HCEC 1CT (cell line): ENCODE results near the gene SLC25A21.
"Not testable (repeated sequence)": the region's sequence is repeated elsewhere in the genome, so short reads cannot be mapped to it uniquely, and the experiment has no call there.

Source experiments
- DNase-seq: peaks from one replicate; pipeline ENCODE4 v3.0.0-alpha.2; 2017

The SLC25A21 gene

GRCh38 chr14:36935976-36936678 lies 236.3 kb downstream of the SLC25A21 start:
- DNase-seq: peak; percentile 3

- DNase-seq: no peak
These were observed 238.1 kb downstream of the SLC25A21 start for GRCh38 chr14:36934304-36934703.

DNA sequence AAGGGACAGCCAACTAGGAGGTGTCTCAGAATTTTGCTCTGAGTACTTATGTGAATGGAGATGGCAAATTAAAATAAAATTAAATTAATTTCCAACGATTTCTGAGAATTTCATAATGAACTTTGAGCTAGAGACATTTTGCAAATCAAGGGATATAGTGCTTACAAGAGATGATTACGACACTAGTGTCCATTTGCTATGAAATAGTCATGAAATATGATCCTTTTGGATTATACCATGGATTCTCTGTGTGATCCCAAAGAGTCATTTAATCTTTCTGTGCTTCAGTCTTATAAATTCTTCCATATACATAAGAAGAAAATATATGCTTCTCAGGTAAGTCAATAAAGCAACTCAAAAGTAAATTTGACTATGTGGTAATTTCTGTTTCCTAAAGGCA lies 240.6 kb downstream of the SLC25A21 start:
- DNase-seq: peak; percentile 43

DNA sequence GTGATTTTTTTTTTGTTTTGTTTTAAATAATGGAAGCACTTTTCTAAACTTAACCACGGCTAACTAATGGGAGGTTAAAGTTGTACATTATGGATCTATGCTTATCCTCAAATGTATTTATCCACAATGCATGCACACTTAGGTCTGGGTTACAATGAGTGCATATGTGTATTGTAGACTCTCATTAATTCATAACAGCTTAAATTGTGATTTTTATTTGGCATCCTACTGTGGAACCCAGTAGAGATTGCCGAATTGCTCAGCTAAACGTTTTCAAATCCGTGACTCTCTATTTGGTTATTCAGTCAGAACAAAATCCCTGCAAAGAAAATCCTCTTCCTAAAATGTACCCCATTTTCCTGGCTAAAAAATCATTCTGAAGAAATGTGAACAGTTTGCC lies 244.0 kb downstream of the SLC25A21 start:
- no peak for DNase-seq

- DNase-seq: no peak
These were observed 247.3 kb downstream of the SLC25A21 start for GRCh38 chr14:36925094-36925493.

GRCh38 chr14:36916668-36917067 lies 255.7 kb downstream of the SLC25A21 start:
- DNase-seq: no peak

DNA sequence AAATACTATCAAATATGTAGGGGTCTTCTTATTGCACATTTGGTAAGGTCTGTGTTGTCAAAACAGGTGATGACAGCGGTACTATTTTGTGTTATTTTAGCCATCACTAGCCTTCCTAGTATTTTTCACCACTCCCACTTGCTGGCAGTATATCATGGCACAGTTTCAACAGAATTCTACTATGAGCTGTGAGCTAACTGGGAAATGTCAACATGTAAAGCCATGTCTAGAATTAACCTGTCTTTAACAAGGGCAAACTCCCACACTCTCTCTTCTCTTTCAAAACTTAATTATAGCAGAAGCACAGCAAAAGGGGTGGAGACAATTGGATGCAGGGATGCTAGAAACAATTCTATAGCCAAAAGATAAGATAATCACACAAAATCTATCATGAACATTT lies 257.3 kb downstream of the SLC25A21 start:
- no peak for DNase-seq

DNA sequence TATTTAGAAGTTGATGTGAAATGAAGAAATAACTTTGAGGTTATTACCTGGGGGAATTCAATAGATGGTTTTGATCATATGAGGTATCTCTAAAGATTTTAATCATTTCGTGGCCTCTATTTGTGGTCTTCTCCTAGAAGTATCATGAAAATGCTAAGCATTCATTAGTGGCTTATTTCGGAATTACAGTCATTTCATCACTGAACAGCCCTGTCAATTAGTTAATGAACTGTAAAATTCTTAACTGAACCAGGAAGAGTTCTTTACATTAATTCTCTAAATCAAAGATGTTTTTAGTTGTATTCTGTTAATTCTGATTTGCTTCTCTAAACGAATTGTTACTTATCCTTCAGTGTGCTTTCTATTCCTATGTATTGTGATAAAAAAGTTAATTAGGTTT lies 261.8 kb downstream of the SLC25A21 start:
- no peak for DNase-seq

GRCh38 chr14:36905272-36905888 lies 267.0 kb downstream of the SLC25A21 start:
- DNase-seq: no peak

DNA sequence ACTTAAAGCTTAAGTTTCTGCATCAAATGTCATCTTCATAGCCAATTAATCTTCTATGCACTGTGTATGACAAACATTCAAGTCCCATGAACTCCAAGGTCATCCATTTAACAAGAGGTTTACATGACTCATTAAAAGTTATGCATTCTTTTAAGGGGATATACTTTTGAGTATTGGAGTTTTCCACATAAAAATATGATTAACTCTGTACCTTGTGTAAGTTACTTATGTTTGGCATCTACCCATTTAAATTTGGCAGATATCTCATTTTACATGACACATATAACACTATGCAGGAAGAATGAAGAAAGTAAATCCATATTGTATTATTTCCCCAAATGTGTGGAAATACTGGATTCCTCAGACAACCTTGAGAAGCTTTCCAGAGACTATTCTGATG lies 270.5 kb downstream of the SLC25A21 start:
- DNase-seq: peak; percentile 87

DNA sequence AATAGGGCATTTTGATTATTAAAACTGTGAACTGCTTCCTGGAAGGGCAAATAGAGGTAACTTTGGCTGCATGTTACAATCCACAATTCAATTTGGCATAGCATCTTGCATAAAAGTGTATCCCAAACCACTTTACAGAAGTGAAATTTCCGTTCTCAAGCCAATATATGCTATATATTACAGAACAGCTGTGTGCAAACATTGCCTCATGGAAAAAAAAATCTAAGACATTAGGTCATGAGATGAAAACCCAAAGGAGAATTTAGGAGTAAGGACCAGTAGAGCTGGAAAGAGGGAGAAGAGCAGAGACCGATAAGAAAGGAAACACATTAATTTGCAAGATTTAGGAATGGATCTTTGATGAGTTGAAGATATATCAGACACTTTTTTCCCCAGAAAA lies 271.6 kb downstream of the SLC25A21 start:
- DNase-seq: no peak

- DNase-seq: not testable (repeated sequence)
These were observed 276.1 kb downstream of the SLC25A21 start for GRCh38 chr14:36896300-36896699.

- DNase-seq: no peak
These were observed 288.4 kb downstream of the SLC25A21 start for GRCh38 chr14:36884049-36884448.

- DNase-seq: no peak
These were observed 292.1 kb downstream of the SLC25A21 start for GRCh38 chr14:36880276-36880675.

- no peak for DNase-seq
These were observed 292.8 kb downstream of the SLC25A21 start for GRCh38 chr14:36879558-36879957.

DNA sequence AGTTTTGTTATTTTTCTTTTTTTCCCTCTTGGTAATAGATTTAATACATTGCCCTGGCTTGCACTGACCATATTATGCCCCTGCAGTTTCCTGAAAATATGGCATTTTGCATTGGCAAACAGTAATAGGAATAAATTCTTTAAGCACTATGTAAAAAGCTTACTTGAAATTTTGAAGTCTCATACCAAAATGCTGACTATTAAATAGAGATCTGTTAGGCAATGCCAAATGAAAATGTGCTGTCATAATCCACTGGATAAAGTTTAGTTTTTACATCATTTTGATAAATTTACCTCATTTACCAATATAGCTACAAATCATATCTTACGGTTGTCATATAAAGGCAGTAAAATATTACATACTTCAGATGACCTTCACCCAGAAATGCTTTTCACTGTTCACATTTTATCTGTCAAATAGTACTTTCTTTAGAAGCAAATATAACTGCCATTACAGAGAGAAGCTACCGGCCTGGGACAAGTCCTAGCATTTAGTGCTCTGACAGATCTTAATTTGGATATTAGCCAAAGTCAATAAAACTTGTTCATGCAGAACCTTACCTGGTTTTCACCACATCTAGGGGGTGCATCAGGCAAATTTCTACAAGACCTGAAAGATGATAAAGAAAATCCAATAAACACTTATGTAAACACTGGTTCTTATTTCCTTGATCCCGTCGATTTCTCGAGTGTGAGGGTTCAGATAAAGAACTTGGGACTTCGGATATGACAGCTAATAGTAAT lies 297.8 kb downstream of the SLC25A21 start:
- no peak for DNase-seq

GRCh38 chr14:36870776-36871175 lies 301.6 kb downstream of the SLC25A21 start:
- DNase-seq: no peak

DNA sequence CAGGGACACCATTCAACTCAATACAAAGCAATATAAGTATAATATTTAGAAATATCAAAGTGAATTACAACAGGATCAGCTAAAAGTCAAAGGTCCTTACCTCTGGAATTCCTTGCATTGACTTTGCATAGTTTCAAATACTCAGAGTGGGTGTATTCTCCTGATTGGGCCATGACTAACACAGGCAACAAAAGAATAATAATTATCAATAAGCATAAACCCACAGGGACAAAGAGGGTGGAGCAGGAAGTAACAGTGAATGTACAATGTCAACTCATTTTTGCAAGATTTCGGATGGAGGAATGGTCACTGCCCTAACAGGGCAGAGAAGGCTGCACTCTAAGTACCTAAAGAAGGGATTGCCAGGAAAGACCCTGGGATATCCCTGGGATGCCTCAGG lies 303.3 kb downstream of the SLC25A21 start:
- DNase-seq: no peak

DNA sequence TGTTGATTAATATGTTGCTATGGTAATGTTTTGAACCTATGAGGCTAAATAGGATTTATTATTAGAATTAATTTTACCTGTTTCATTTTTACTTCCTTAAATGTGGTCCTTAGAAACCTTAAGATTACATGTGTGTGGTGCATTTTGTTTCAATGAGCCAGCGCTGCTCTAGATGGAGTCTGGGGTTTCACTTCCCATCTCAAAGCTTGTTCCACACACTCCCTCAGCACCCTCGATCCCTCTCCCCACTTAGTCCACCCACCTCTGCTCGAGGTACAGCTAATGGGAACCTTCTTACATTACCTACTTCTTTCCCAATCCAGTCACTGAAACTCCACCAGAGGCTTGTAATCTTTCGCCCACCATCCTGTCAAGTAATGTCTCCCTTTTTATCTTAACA lies 305.5 kb downstream of the SLC25A21 start:
- DNase-seq: no peak

DNA sequence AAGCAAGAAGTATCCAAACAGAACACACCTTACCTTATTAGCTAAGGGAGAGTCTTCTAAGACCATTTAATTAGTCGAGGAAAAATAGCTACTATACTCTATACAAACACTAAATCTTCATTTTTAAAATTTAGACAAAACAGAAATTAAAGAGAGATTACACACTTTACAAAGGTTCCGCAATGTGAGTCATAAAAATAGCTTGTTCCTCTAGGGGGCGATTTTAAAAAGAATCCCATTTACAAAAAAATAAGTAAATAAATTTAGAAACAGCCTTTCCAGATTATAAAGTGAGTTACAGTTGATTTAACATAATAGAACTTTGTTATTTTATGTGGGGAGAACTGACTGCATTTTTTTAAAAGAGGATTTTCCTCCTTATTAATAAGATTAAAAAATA lies 309.1 kb downstream of the SLC25A21 start:
- DNase-seq: no peak

DNA sequence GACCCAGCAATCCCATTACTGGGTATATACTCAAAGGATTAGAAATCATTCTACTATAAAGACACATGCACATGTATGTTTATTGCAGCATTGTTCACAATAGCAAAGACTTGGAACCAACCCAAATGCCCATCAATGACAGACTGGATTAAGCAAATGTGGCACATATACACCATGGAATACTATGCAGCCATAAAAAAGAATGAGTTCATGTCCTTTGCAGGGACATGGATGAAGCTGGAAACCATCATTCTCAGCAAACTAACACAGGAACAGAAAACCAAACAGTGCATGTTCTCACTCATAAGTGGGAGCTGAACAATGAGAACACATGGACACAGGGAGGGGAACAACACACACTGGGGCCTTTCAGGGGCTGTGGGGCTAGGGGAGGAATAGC lies 310.2 kb downstream of the SLC25A21 start:
- not testable (repeated sequence) for DNase-seq

- DNase-seq: no peak
These were observed 311.6 kb downstream of the SLC25A21 start for GRCh38 chr14:36860831-36861230.

DNA sequence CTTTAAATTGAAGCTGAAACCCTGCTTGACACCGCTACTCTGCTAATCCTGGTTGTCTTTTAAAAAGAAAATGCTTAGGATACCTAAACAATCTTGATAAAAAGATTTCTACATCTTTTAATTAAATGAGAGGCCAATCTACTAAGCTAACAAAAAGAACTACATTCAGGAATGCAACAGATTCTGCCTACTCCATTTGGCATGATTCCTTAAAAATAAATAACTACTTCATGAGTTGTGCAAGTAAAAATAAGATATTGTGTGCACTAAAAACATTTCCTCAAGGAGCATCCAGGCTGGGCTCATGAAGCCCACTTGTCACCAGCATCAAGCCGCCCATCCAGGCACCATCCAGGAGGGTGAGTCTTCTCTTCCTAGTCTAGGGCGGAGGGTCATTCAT lies 313.3 kb downstream of the SLC25A21 start:
- no peak for DNase-seq

- DNase-seq: no peak
These were observed 314.5 kb downstream of the SLC25A21 start for GRCh38 chr14:36857842-36858445.
